Activated CD4-positive, alpha-beta T cell treated with anti-CD3 and anti-CD28 coated beads, Interleukin-2, Interleukin-6, amounts not matched to agents 100 ng/mL and 50 ng/mL, durations not matched to agents 16 hours and 8 hours (primary cell): ENCODE results near the gene LGR4.
A peak's percentile ranks its signal among the peaks of the same experiment; 100 is the strongest.

Experiments
- DNase-seq: peaks from one replicate; pipeline ENCODE4 v3.0.0-alpha.2; 2020

The LGR4 gene

DNA sequence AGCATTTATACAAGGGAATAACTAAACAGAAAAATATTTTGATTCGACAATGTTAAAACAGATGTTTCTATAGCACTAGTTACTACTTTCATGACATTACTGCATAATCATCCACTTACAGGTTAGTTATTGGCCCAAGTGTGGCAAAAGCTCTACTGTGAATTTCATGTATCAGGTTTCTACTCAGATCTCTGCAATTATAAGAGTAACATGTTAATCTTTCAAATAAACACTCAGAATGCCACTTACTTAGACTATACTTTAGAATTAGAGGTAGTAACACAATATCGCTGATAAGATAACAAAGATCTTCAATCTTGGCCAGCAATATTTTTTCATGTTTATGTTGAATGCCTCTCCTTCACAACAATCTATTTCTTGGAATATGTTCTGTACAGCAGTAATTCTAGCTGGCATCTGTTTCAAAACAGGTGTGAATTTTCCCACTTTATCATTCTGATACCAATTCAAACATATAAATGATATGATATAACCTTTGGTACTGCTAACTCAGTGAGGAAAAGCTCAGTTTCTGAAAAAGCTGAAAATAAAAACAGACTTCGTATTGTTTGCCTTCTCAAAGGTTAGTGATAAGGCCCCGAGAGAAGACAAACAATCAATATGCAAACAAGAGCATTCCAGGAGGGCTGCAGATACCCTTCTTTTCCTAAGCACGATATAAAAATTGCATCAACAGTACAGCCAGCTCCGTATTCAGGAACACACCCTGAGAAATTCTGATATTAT is 98.6 kb downstream of the LGR4 start:
- no peak for DNase-seq

DNA sequence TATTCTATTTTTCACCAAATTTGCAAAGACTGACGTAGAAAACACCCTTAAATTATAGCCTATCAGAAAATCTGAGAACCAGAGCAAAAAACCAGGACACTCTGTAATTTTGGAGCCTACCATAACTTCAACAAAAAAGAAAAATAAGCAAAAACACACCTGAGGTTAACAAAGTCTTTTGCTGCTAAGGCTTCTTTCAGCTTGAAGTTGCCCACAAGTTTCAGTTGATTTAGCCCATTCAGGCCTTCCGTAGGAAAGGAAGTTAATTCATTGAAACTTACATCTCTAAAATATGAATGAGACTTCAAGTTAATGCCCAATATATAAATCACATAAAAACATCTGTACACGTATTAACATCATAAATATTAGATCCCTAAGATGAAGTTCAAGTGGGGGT is 99.2 kb downstream of the LGR4 start:
- no peak for DNase-seq

- DNase-seq: no peak
These were observed 100.4 kb downstream of the LGR4 start for GRCh38 chr11:27372164-27372563.

DNA sequence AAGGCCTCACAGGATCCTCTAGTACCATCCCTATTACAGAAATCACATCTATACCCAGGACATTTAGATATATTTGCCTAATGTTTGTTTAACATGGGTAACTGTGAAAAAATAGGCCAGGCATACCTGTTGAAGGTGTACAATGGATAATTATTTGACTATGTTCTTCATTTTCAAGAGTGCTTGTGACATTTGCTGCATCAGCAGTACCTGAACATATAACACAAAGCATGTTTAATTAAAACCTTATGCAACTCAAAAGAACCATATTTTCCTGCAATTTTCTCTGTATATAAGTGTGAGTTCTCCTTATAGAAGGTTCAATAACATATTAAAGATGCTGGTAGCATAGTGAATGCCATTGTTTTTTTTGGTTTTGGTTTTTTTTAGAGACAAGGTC is 101.1 kb downstream of the LGR4 start:
- DNase-seq: no peak

GRCh38 chr11:27370374-27370773 is 102.2 kb downstream of the LGR4 start:
- no peak for DNase-seq

GRCh38 chr11:27367881-27368280 is 104.7 kb downstream of the LGR4 start:
- DNase-seq: no peak

- DNase-seq: no peak
These were observed 108.9 kb downstream of the LGR4 start for GRCh38 chr11:27363576-27364117.

DNA sequence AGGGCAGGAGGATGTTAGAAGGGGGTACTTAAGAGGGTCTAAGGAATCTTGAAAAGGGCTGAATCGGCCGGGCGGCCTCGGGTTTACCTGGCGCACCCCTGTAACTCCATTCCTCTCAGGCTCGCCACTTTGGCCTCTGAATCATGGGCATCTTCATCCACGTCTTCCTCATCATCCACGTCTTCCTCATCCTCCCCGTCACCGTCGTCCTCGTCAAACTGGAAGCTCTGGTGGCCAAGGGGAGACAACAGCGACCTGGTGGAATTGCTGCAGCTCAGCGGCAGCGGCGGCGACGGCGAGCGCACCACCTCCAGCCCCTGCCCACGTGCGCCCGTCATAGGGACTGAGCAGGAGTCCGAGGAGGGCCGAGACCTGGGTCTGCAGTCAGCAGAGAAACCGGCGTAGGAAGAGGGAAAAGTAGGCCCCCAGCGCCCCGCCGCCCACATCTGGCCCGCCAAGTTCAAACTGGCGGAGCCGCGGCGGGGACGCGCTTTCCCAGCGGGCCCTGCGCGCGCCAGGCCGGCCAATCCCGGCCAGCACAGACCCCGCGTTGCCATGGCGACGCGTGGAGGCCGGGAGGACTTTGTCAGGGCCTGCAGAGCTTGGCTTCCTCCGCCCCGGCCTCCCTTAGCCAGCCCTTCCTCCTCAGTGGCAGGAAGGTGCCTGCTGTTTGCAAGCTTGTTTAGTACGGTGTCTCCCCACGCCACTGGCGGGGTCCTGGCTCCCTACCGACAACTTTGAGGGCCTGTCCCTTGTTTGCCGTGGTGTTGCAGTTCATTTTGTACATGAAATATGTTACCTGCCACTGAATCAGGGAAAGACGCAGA is 109.6 kb downstream of the LGR4 start, which contains the start of gene CCDC34:
Gene CCDC34 (minus strand): TSS at position 467 of the 827 bp plus-strand sequence. CDS start 21 bp downstream, at position 446.
- DNase-seq: peak; percentile 93

GRCh38 chr11:27361649-27362431 is 110.8 kb downstream of the LGR4 start:
- no peak for DNase-seq

GRCh38 chr11:27358296-27358695 is 114.3 kb downstream of the LGR4 start:
- DNase-seq: no peak

DNA sequence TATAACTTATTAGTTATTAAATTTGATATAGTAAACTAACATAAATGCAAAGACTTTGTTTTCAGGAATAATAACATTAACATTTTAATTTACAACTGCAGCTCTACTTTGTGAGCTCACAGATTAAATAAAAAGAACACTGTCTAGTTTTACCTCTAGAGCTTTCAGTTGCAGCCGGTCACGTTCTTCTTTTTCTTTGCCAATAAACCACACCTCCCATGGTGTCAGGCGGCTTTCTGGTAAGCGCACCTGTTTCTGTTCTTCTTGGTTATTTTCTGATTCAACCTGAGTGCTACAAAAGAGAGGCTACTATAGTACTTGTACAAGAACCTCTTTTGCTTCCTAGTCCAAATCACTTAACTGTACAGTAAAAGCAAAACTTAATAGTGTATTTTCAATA is 115.3 kb downstream of the LGR4 start:
- no peak for DNase-seq

DNA sequence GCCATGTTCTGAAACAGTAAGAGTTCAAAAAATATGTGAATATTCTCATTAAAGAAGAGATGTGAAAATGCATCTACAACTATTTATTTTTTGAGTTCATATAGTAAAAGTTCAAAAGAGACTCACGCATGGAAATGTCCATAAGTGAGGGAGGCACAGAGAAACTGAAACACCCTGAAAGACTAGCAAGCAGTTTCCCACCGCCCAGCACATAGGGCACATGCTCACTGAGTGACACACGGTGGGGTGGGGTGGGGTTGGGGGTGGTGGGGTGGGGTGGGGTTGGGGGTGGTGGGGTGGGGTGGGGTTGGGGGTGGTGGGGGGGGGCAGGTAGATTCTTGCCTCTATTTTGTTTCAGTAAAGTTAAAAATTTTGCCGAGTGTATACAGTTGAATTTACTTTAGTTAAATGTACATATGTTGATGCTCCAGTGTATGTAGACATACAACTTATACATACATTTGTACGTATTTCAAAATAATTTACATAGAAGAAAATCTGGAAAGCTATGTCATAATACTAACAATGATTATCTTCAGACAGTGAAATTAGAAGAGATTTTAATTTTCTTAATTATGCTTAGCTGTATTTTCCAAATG is 115.9 kb downstream of the LGR4 start:
- no peak for DNase-seq

DNA sequence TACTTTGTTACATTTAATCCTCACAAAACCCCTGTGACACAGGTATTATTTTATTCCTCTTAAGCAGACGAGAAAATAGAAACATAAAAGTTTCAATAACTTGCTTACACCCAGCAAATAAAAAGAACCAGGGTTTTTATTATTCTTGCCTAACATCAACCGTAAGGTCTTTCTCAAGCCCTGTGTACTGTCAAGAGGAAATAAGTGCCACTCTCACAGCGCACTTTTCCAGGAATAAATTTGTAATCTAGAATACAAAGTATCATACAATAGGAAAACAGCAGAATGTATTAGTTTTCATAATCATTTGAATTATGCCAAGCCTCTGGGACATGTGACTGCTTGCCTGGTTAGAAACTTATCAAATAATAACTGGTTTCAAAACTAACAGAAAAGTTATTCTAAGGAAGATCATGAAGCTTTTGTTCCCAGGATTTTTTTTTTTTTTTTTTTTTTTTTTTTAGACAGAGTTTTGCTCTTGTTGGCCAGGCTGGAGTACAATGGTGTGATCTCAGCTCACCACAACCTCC is 117.0 kb downstream of the LGR4 start:
- no peak for DNase-seq

GRCh38 chr11:27354359-27354965 is 118.1 kb downstream of the LGR4 start:
- no peak for DNase-seq

DNA sequence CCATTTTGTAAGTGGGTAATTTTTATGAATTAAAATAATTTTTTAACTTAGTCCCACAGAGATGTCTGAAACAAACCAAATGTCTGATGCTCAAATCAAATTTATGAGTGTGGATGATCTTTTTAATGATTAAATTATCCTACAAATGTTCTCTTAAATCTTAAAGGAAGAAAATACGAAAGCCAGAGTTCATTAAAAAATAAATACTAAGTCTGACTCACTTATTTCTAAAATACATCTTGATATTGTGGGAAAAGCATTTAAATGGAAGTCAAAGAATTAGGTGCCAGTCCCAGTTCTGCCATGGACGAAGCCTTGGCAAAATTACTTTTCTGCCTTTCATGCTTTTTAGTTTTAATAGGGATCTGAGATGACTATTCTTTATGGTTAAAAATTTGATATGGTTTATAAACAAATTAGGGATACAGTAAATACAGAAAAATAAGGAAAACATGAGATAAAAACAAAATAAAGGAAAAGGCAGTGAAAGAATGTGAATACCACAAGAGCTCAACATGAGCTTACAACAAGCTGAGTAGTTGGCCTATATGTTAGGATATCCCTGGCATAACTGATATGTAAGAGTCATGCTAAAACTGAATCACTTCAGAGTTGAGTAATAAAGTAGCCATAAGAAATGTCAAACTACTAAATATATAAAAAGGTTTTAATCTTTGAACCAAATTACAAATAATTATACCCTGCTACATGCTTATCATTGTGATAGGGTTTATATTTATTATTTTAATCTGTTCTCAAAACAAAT is 118.8 kb downstream of the LGR4 start:
- DNase-seq: no peak

- DNase-seq: no peak
These were observed 119.8 kb downstream of the LGR4 start for GRCh38 chr11:27352781-27353180.

- no peak for DNase-seq
These were observed 122.1 kb downstream of the LGR4 start for GRCh38 chr11:27350511-27350910.

DNA sequence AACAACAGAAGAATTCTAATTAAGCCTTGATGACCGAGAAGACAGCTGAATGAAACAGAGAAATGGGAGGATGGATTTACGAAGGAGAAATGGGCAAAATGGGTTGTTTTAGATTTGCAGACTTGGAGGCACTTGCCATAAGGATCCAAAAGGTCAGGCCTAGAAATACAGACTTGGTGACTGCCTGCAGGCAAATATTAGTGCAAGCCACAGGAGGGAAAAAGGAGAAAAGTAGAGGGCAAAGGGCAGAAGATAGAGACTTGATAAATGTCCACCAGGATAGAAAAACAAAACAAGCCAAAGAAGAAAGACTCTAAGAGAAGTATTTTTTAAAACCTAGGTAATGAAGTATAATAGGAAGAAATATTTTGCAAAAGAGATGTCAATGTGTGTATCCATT is 122.7 kb downstream of the LGR4 start:
- DNase-seq: no peak

DNA sequence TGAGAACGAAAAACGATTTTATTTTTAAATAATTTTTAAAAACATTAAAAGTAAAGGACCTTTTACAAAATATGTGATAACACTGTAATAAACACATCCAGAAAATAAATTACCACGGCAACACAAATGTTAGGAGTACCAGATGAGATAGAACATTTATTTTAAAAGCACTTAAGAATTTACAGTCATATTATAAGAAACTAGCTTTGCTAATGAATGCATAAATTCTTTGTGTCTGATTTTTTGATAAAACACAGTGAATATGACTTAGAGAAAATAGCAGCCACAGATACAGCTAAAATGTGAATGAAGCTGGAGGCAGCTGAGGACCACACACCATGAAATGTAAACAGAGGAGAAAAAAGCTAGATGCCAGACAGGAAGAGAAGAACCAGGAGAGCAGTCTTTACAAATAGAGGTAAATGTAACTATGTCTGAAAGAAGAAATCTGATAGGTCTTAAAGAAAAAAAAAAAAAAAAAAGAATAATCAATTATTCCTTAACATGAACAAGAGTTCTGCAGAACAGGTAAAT is 124.2 kb downstream of the LGR4 start:
- no peak for DNase-seq

- DNase-seq: no peak
These were observed 124.9 kb downstream of the LGR4 start for GRCh38 chr11:27347359-27348339.
